IPS-20b (cell line): ENCODE results near the gene GPR176.

Experiments
- H3K27ac ChIP-seq: one replicate; pipeline ENCODE4 v1.5.1; 2013; ENCODE audit warnings: low read length
- H3K27me3 ChIP-seq: 2 replicates; pipeline ENCODE4 v1.6.1; 2013; ENCODE audit warnings: mild to moderate bottlenecking, low read length, inconsistent platforms; ENCODE audit not compliant: insufficient read depth
- H3K36me3 ChIP-seq: 2 replicates; pipeline ENCODE4 v1.6.1; 2013; ENCODE audit warnings: low read depth, mild to moderate bottlenecking, inconsistent platforms, low read length, moderate library complexity; ENCODE audit not compliant: insufficient read depth
- H3K4me1 ChIP-seq: 2 replicates; pipeline ENCODE4 v1.6.1; 2013; ENCODE audit warnings: mild to moderate bottlenecking, control low read depth, inconsistent platforms, low read length, moderate library complexity; ENCODE audit not compliant: insufficient read depth
- H3K4me3 ChIP-seq: 2 replicates; pipeline ENCODE4 v1.5.1; 2013; ENCODE audit warnings: mild to moderate bottlenecking, low read length, inconsistent platforms
- H3K9ac ChIP-seq: 2 replicates; pipeline ENCODE4 v1.6.1; 2013; ENCODE audit warnings: low read depth, mild to moderate bottlenecking, inconsistent platforms, low read length, moderate library complexity
- H3K9me3 ChIP-seq: 2 replicates; pipeline ENCODE4 v1.6.1; 2013; ENCODE audit warnings: mild to moderate bottlenecking, low read depth, low read length, inconsistent platforms; ENCODE audit not compliant: insufficient read depth

The GPR176 gene

GRCh38 chr15:39934397-39935071 is 14.5 kb upstream of the GPR176 start:
- no peaks in the 10 kb centered on the region for H3K9me3 ChIP-seq
- peak overlapping the region; percentile 94 for H3K9ac ChIP-seq
- H3K27ac ChIP-seq: peak overlapping the region; percentile 52
- H3K36me3 ChIP-seq: peaks cover 16% of the 10 kb centered on the region; the same call in 1 of the 2 replicates
- peaks cover 12% of the 10 kb centered on the region; the same call in 1 of the 2 replicates for H3K4me1 ChIP-seq
- peak overlapping the region; percentile 96 for H3K4me3 ChIP-seq
- H3K27me3 ChIP-seq: no peaks in the 10 kb centered on the region

- Histone ChIP-seq H3K9ac (no peak overlapping the region), H3K27ac (no peak overlapping the region), H3K9me3 (no peaks in the 10 kb centered on the region), H3K4me1 (peaks cover 6% of the 10 kb centered on the region; the same call in 1 of the 2 replicates), H3K36me3 (peaks cover 8% of the 10 kb centered on the region; the same call in 1 of the 2 replicates), H3K4me3 (no peak overlapping the region), H3K27me3 (no peaks in the 10 kb centered on the region)
These were observed 11.5 kb upstream of the GPR176 start for GRCh38 chr15:39931615-39932014.

GRCh38 chr15:39926526-39926925 is 6.5 kb upstream of the GPR176 start:
- H3K4me3 ChIP-seq: no peak overlapping the region
- H3K9ac ChIP-seq: no peak overlapping the region
- no peak overlapping the region for H3K27ac ChIP-seq
- peaks cover 32% of the 10 kb centered on the region; the same call in 1 of the 2 replicates for H3K4me1 ChIP-seq
- H3K27me3 ChIP-seq: no peaks in the 10 kb centered on the region
- H3K36me3 ChIP-seq: no peaks in the 10 kb centered on the region
- H3K9me3 ChIP-seq: no peaks in the 10 kb centered on the region

- Histone ChIP-seq H3K9me3 (no peaks in the 10 kb centered on the region), H3K36me3 (no peaks in the 10 kb centered on the region), H3K4me1 (peaks cover 36% of the 10 kb centered on the region; the same call in 1 of the 2 replicates), H3K9ac (no peak overlapping the region), H3K4me3 (no peak overlapping the region), H3K27ac (no peak overlapping the region), H3K27me3 (peaks cover 2% of the 10 kb centered on the region)
These were observed 5.2 kb upstream of the GPR176 start for GRCh38 chr15:39925112-39925842.

- Histone ChIP-seq H3K9me3 (no peaks in the 10 kb centered on the region), H3K9ac (no peak overlapping the region), H3K36me3 (no peaks in the 10 kb centered on the region), H3K4me3 (no peak overlapping the region), H3K4me1 (peaks cover 36% of the 10 kb centered on the region; the same call in 1 of the 2 replicates), H3K27me3 (peaks cover 10% of the 10 kb centered on the region), H3K27ac (no peak overlapping the region)
These were observed 4.4 kb upstream of the GPR176 start for GRCh38 chr15:39924437-39924836.

GRCh38 chr15:39922462-39923092 is 2.5 kb upstream of the GPR176 start:
- Histone ChIP-seq H3K4me1 (peaks cover 36% of the 10 kb centered on the region; the same call in 1 of the 2 replicates), H3K27ac (no peak overlapping the region), H3K9ac (no peak overlapping the region), H3K9me3 (no peaks in the 10 kb centered on the region), H3K4me3 (no peak overlapping the region), H3K36me3 (0 out of 2 replicates have a peak, but pooled peaks cover under 1% of the 10 kb centered on the region), H3K27me3 (peaks cover 20% of the 10 kb centered on the region)

- Histone ChIP-seq H3K36me3 (peaks cover 11% of the 10 kb centered on the region; the same call in 1 of the 2 replicates), H3K9ac (peak overlapping the region; percentile 91), H3K4me1 (peaks cover 35% of the 10 kb centered on the region; the same call in 1 of the 2 replicates), H3K9me3 (no peaks in the 10 kb centered on the region), H3K27ac (peak overlapping the region; percentile 67), H3K4me3 (peak overlapping the region; percentile 94), H3K27me3 (peaks cover 20% of the 10 kb centered on the region)
These were observed 1.2 kb upstream of the GPR176 start for GRCh38 chr15:39921274-39921638.

- Histone ChIP-seq H3K9me3 (no peaks in the 10 kb centered on the region), H3K9ac (peak overlapping the region; percentile 91)
These were observed 626 bp upstream of the GPR176 start for GRCh38 chr15:39920510-39921273.

GRCh38 chr15:39919411-39919747 is 687 bp downstream of the GPR176 start:
- H3K36me3 ChIP-seq: peaks cover 24% of the 10 kb centered on the region; the same call in 1 of the 2 replicates
- no peaks in the 10 kb centered on the region for H3K9me3 ChIP-seq
- H3K27ac ChIP-seq: peak overlapping the region; percentile 48
- H3K4me1 ChIP-seq: peaks cover 18% of the 10 kb centered on the region; the same call in 1 of the 2 replicates
- H3K27me3 ChIP-seq: peaks cover 20% of the 10 kb centered on the region
- peak overlapping the region; percentile 94 for H3K4me3 ChIP-seq
- peak overlapping the region; percentile 91; the same call in 1 of the 2 replicates for H3K9ac ChIP-seq

More at GRCh38 chr15:39920510-39921273, 626 bp upstream of the GPR176 start:
- H3K4me3 ChIP-seq: peak overlapping the region; percentile 94
- H3K27ac ChIP-seq: peak overlapping the region; percentile 67
- peaks cover 20% of the 10 kb centered on the region for H3K27me3 ChIP-seq
- H3K36me3 ChIP-seq: peaks cover 16% of the 10 kb centered on the region; the same call in 1 of the 2 replicates
- H3K4me1 ChIP-seq: peaks cover 29% of the 10 kb centered on the region; the same call in 1 of the 2 replicates

- H3K27me3 ChIP-seq: peaks cover 20% of the 10 kb centered on the region
- H3K4me3 ChIP-seq: peak overlapping the region; percentile 94
- peak overlapping the region; percentile 91; the same call in 1 of the 2 replicates for H3K9ac ChIP-seq
- H3K9me3 ChIP-seq: no peaks in the 10 kb centered on the region
- H3K27ac ChIP-seq: no peak overlapping the region
- H3K4me1 ChIP-seq: peaks cover 13% of the 10 kb centered on the region; the same call in 1 of the 2 replicates
- peaks cover 24% of the 10 kb centered on the region; the same call in 1 of the 2 replicates for H3K36me3 ChIP-seq
These were observed 1.2 kb downstream of the GPR176 start for GRCh38 chr15:39918688-39919385.
